Measurements from ENCODE around the gene THBD.

The THBD gene

GRCh38 chr20:23077277-23077676 is 27.8 kb upstream of the THBD start:
- no peak for ATAC-seq
- TF ChIP-seq TSHZ2 (CRISPR knock-in tag; IDR thresholded peaks at IDR 0.05), result no peak
- TF ChIP-seq PPARA (CRISPR knock-in tag; IDR thresholded peaks at IDR 0.05; ENCODE audit: borderline replicate concordance), result no peak
- no peak for TF ChIP-seq OSR1 (CRISPR knock-in tag; IDR thresholded peaks at IDR 0.05)
- TF ChIP-seq ESRRG (CRISPR knock-in tag; IDR thresholded peaks at IDR 0.05), result no peak
- TF ChIP-seq ISL1 (CRISPR knock-in tag; IDR thresholded peaks at IDR 0.05), result no peak
- no peak for TF ChIP-seq ZFP3 (CRISPR knock-in tag; IDR thresholded peaks at IDR 0.05)
- no peak for TF ChIP-seq ZNF70 (CRISPR knock-in tag; IDR thresholded peaks at IDR 0.05)

GRCh38 chr20:23074052-23074451 is 24.6 kb upstream of the THBD start:
- no peak for ATAC-seq
- TF ChIP-seq BACH2 (CRISPR knock-in tag; IDR thresholded peaks at IDR 0.05; ENCODE audit: borderline replicate concordance) (no peak), ZFP30 (CRISPR knock-in tag; IDR thresholded peaks at IDR 0.05) (no peak), PPARA (CRISPR knock-in tag; IDR thresholded peaks at IDR 0.05; ENCODE audit: borderline replicate concordance) (no peak), PATZ1 (CRISPR knock-in tag; IDR thresholded peaks at IDR 0.05; ENCODE audit: borderline replicate concordance) (no peak), TCF4 (CRISPR knock-in tag; IDR thresholded peaks at IDR 0.05; ENCODE audit: borderline replicate concordance) (no peak)

GRCh38 chr20:23072892-23073586 is 23.6 kb upstream of the THBD start:
- TF ChIP-seq PATZ1 (CRISPR knock-in tag; IDR thresholded peaks at IDR 0.05; ENCODE audit: borderline replicate concordance), result no peak
- no peak for TF ChIP-seq BACH2 (CRISPR knock-in tag; IDR thresholded peaks at IDR 0.05; ENCODE audit: borderline replicate concordance)
- no peak for TF ChIP-seq CREB5 (CRISPR knock-in tag; IDR thresholded peaks at IDR 0.05; ENCODE audit: low read depth)
- TF ChIP-seq CSDC2 (CRISPR knock-in tag; IDR thresholded peaks at IDR 0.05), result no peak
- no peak for TF ChIP-seq CSRNP3 (CRISPR knock-in tag; IDR thresholded peaks at IDR 0.05)
- TF ChIP-seq GLIS3 (CRISPR knock-in tag; IDR thresholded peaks at IDR 0.05), result no peak
- TF ChIP-seq ZFP30 (CRISPR knock-in tag; IDR thresholded peaks at IDR 0.05), result no peak
- TF ChIP-seq OSR1 (CRISPR knock-in tag; IDR thresholded peaks at IDR 0.05), result no peak
- TF ChIP-seq ZNF8 (CRISPR knock-in tag; IDR thresholded peaks at IDR 0.05), result no peak
- no peak for TF ChIP-seq TOX (CRISPR knock-in tag; IDR thresholded peaks at IDR 0.05; ENCODE audit: borderline replicate concordance)
- no peak for TF ChIP-seq SNAI2 (CRISPR knock-in tag; IDR thresholded peaks at IDR 0.05)
- no peak for TF ChIP-seq PPARA (CRISPR knock-in tag; IDR thresholded peaks at IDR 0.05; ENCODE audit: borderline replicate concordance)
- no peak for TF ChIP-seq ZFP3 (CRISPR knock-in tag; IDR thresholded peaks at IDR 0.05)
- no peak for TF ChIP-seq ARNTL (CRISPR knock-in tag; IDR thresholded peaks at IDR 0.05; ENCODE audit: borderline replicate concordance, low read depth)
- no peak for TF ChIP-seq RARB (CRISPR knock-in tag; IDR thresholded peaks at IDR 0.05)
- ATAC-seq, result no peak

Measured in SK-N-SH treated with all-trans-retinoic acid at 6 μM for 48 hours (cell line).